ENCODE data around the gene CCDC8. TPM values are rescaled to one million over a fixed set of nuclear protein-coding genes. Genes with fewer than 3 reads are reported as not detected.

The CCDC8 gene
- total RNA-seq, 4 donors from 2014 or later, result 0.70 to 2.5 (median 0.90) TPM

- H3K4me3 ChIP-seq, result no peak overlapping the region
- no peak overlapping the region for H3K27ac ChIP-seq
- H3K27me3 ChIP-seq, result no peaks in the 10 kb centered on the region
- DNase-seq, result no peak
- no peaks in the 10 kb centered on the region for H3K36me3 ChIP-seq
- no peaks in the 10 kb centered on the region for H3K9me3 ChIP-seq
- no peaks in the 10 kb centered on the region for H3K4me1 ChIP-seq
- TF ChIP-seq CTCF (IDR thresholded peaks at IDR 0.05), result no peak
- no peak for TF ChIP-seq POLR2A (IDR thresholded peaks at IDR 0.05)
Observed at GRCh38 chr19:46454244-46454643, 40.9 kb upstream of the CCDC8 start.

DNA sequence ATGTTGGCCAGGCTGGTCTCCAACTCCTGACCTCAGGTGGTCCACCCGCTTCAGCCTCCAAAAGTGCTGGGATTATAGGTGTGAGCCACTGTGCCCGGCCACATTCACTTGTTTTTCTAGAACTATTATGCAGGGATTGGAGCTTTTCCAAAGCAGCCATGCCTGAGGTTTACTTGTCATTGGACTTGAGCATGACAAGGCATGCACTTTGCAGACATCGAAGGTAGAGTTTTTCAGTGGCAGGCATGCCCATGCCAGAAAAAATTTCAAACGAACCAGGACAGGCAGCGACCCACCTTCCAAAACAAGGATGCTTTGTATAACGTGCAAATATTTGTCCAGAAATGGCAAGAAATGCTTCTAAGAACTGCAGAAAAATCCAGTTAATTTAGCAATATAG lies 40.3 kb upstream of the CCDC8 start:
- H3K36me3 ChIP-seq, result no peaks in the 10 kb centered on the region
- H3K4me1 ChIP-seq, result no peaks in the 10 kb centered on the region
- DNase-seq, result no peak
- no peak overlapping the region for H3K27ac ChIP-seq
- no peak for TF ChIP-seq POLR2A (IDR thresholded peaks at IDR 0.05)
- no peak for TF ChIP-seq CTCF (IDR thresholded peaks at IDR 0.05)
- no peaks in the 10 kb centered on the region for H3K9me3 ChIP-seq
- H3K4me3 ChIP-seq, result no peak overlapping the region
- H3K27me3 ChIP-seq, result no peaks in the 10 kb centered on the region

GRCh38 chr19:46452186-46452585 lies 38.8 kb upstream of the CCDC8 start:
- Histone ChIP-seq H3K4me1 (no peaks in the 10 kb centered on the region), H3K36me3 (no peaks in the 10 kb centered on the region), H3K4me3 (no peak overlapping the region), H3K27ac (no peak overlapping the region), H3K27me3 (no peaks in the 10 kb centered on the region), H3K9me3 (no peaks in the 10 kb centered on the region)
- no peak for TF ChIP-seq CTCF (IDR thresholded peaks at IDR 0.05)
- TF ChIP-seq POLR2A (IDR thresholded peaks at IDR 0.05), result no peak
- no peak for DNase-seq

DNA sequence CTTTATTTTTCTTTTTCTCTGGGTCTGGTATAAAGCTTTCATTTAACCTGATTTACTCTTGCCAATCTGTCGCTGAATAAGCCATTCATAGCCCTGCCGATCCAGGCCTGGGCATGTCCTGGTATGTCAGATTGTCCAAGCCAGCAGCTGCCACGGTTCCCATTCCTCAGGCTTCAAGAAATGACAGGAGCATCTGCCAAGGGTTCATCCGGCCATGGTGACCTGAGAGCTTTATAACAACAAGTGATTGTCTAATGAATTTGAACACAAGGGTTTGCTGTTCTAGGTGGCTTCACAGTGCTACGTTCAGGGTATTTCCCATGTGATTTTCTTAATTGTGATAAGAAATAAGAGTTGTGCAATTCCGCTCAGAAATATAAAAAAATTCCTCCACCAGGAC lies 38.0 kb upstream of the CCDC8 start:
- no peaks in the 10 kb centered on the region for H3K27me3 ChIP-seq
- TF ChIP-seq CTCF (IDR thresholded peaks at IDR 0.05) (no peak), POLR2A (IDR thresholded peaks at IDR 0.05) (no peak)
- H3K27ac ChIP-seq, result no peak overlapping the region
- H3K36me3 ChIP-seq, result no peaks in the 10 kb centered on the region
- no peaks in the 10 kb centered on the region for H3K9me3 ChIP-seq
- DNase-seq, result no peak
- no peaks in the 10 kb centered on the region for H3K4me1 ChIP-seq
- H3K4me3 ChIP-seq, result no peak overlapping the region

DNA sequence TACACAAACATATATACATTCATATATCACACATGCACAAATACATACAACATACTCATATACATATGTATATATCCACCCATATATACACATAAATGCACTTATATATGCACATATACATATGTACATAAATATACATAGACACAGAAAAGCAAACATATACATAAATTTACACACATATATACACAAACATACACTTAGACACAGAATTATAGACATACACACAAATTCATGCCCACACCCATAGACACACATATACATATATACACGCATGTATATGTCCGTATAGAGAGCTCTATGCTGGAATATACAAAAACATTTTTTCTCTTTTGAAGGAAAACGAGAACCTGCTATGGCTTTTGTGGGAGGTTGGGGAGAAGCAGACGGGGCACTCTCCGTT lies 37.4 kb upstream of the CCDC8 start:
- no peak for TF ChIP-seq POLR2A (IDR thresholded peaks at IDR 0.05)
- no peak for TF ChIP-seq CTCF (IDR thresholded peaks at IDR 0.05)
- no peak for DNase-seq
- Histone ChIP-seq H3K27me3 (no peaks in the 10 kb centered on the region), H3K36me3 (no peaks in the 10 kb centered on the region), H3K27ac (no peak overlapping the region), H3K9me3 (no peaks in the 10 kb centered on the region), H3K4me3 (no peak overlapping the region), H3K4me1 (no peaks in the 10 kb centered on the region)

- H3K4me1 ChIP-seq, result no peaks in the 10 kb centered on the region
- H3K27ac ChIP-seq, result no peak overlapping the region
- no peaks in the 10 kb centered on the region for H3K27me3 ChIP-seq
- no peak for DNase-seq
- no peaks in the 10 kb centered on the region for H3K36me3 ChIP-seq
- H3K4me3 ChIP-seq, result no peak overlapping the region
- H3K9me3 ChIP-seq, result no peaks in the 10 kb centered on the region
- TF ChIP-seq CTCF (IDR thresholded peaks at IDR 0.05), result no peak
- no peak for TF ChIP-seq POLR2A (IDR thresholded peaks at IDR 0.05)
Observed at GRCh38 chr19:46449228-46449627, 35.9 kb upstream of the CCDC8 start.
